Mammary epithelial cell (primary cell): ENCODE measurements around the gene CCDC138.

Experiments
- EZH2 ChIP-seq: IDR thresholded peaks from 2 replicates; pipeline ENCODE4 v1.6.1; 2012; ENCODE audit warnings: low read length, inconsistent platforms, borderline replicate concordance
- TF ChIP-seq, protein P1 (sequence below), 2 donors: IDR thresholded peaks in 1 of 2; conservative IDR thresholded peaks in 1 of 2; 2 replicates each; pipeline ENCODE4 v1.5.1; 2011 to 2012; ENCODE audit warnings: inconsistent platforms in 2 of 2, low read length in 2 of 2, mild to moderate bottlenecking in 2 of 2, control low read depth in 1 of 2, low read depth in 1 of 2; ENCODE audit not compliant: insufficient read depth in 1 of 2; ENCODE audit errors: extremely low read depth in 1 of 2

DNA sequence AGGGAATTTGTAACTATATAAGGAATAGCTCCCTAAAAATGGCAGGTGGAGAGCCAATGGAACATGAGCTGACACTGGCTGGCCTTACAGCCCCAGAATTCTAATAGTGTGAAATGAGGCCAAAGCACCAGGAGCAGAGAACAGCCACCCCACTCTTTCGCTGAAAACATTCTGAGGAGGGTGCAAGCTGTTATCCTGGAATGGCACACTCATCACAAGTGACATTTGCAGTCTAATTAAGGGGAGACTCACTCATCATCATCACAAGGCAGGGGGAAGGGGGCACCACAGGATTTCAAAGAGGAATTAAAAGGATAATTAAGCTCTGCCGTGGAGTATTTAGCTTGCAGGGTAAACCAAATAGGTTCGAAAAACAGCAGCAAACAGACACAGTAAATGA, 108.2 kb downstream of the CCDC138 start:
- TF ChIP-seq, protein P1, sequence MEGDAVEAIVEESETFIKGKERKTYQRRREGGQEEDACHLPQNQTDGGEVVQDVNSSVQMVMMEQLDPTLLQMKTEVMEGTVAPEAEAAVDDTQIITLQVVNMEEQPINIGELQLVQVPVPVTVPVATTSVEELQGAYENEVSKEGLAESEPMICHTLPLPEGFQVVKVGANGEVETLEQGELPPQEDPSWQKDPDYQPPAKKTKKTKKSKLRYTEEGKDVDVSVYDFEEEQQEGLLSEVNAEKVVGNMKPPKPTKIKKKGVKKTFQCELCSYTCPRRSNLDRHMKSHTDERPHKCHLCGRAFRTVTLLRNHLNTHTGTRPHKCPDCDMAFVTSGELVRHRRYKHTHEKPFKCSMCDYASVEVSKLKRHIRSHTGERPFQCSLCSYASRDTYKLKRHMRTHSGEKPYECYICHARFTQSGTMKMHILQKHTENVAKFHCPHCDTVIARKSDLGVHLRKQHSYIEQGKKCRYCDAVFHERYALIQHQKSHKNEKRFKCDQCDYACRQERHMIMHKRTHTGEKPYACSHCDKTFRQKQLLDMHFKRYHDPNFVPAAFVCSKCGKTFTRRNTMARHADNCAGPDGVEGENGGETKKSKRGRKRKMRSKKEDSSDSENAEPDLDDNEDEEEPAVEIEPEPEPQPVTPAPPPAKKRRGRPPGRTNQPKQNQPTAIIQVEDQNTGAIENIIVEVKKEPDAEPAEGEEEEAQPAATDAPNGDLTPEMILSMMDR (conservative IDR thresholded peaks at IDR 0.05 in 1 of 2, IDR thresholded peaks at IDR 0.05 in 1 of 2; ENCODE audit: extremely low read depth in 1 of 2, insufficient read depth in 1 of 2, low read depth in 1 of 2, low read length in 2 of 2), result no peak
- no peak for TF ChIP-seq EZH2
